Parathyroid adenoma (tissue), 2 donors: Measurements from ENCODE around the gene SSR4.

Experiments
- H2AFZ ChIP-seq: fragments of 300-600 bp; sonication (generic); one replicate; pipeline ENCODE4 v1.7.0; 2017; ENCODE audit warnings: antibody characterized with exemption, mild to moderate bottlenecking
- H3K27ac ChIP-seq: fragments of 300-600 bp; sonication (generic); one replicate; pipeline ENCODE4 v1.7.0; 2017
- H3K27me3 ChIP-seq: fragments of 300-600 bp; sonication (generic); one replicate; pipeline ENCODE4 v1.7.0; 2017; ENCODE audit warnings: low read length; ENCODE audit not compliant: control insufficient read depth, insufficient read depth
- H3K36me3 ChIP-seq: fragments of 300-600 bp; sonication (generic); one replicate; pipeline ENCODE4 v1.7.0; 2017; ENCODE audit warnings: low read length; ENCODE audit not compliant: control insufficient read depth, insufficient read depth
- H3K4me1 ChIP-seq: fragments of 300-600 bp; sonication (generic); one replicate; pipeline ENCODE4 v1.7.0; 2017; ENCODE audit warnings: control low read depth
- H3K4me2 ChIP-seq: fragments of 300-600 bp; sonication (generic); one replicate; pipeline ENCODE4 v1.7.0; 2017; ENCODE audit warnings: low read length
- H3K4me3 ChIP-seq: fragments of 300-600 bp; sonication (generic); one replicate; pipeline ENCODE4 v1.7.0; 2017; ENCODE audit warnings: low read depth, low read length
- H3K79me2 ChIP-seq: fragments of 300-600 bp; sonication (generic); one replicate; pipeline ENCODE4 v1.7.0; 2017; ENCODE audit warnings: control low read depth
- H3K9ac ChIP-seq: fragments of 300-600 bp; sonication (generic); one replicate; pipeline ENCODE4 v1.7.0; 2017; ENCODE audit warnings: mild to moderate bottlenecking
- H3K9me3 ChIP-seq: fragments of 300-600 bp; sonication (generic); one replicate; pipeline ENCODE4 v1.7.0; 2017; ENCODE audit warnings: low read length; ENCODE audit not compliant: control insufficient read depth
- TF ChIP-seq, protein P1 (sequence below): fragments of 300-600 bp; sonication (generic); IDR thresholded peaks from one replicate; pipeline ENCODE4 v1.7.0; 2017; ENCODE audit warnings: antibody characterized with exemption, mild to moderate bottlenecking
- donor health status: primary hyperparathyroidism.

SSR4 gene

DNA sequence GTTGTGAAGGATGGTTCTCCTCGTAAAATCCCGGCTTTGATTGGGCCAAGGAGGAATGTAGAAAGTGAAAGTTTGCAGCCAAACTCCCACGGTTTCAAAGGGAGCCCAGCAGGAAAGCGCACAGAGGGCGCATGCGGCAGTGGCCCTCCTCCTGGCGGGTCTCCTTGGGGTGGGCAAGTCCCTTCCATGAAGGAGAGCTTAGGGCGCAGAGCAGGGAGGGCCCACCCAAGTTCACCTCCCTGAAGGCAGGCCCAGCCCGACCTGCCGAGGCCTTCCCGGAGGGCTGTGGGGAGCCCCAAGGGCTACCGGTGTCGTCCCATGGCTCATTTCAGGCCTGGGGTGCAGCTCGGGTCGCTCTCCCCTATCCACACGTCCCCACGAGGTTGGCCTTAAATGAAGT lies 33.8 kb downstream of the SSR4 start:
- H3K27me3 ChIP-seq, result no peaks in the 10 kb centered on the region
- no peak overlapping the region for H3K27ac ChIP-seq
- H3K9me3 ChIP-seq, result no peaks in the 10 kb centered on the region
- H3K4me2 ChIP-seq, result no peak overlapping the region
- H3K36me3 ChIP-seq, result no peaks in the 10 kb centered on the region
- peak overlapping the region; percentile 5 for H3K4me3 ChIP-seq
- H3K9ac ChIP-seq, result no peak overlapping the region
- H3K4me1 ChIP-seq, result no peaks in the 10 kb centered on the region
- TF ChIP-seq, protein P1, sequence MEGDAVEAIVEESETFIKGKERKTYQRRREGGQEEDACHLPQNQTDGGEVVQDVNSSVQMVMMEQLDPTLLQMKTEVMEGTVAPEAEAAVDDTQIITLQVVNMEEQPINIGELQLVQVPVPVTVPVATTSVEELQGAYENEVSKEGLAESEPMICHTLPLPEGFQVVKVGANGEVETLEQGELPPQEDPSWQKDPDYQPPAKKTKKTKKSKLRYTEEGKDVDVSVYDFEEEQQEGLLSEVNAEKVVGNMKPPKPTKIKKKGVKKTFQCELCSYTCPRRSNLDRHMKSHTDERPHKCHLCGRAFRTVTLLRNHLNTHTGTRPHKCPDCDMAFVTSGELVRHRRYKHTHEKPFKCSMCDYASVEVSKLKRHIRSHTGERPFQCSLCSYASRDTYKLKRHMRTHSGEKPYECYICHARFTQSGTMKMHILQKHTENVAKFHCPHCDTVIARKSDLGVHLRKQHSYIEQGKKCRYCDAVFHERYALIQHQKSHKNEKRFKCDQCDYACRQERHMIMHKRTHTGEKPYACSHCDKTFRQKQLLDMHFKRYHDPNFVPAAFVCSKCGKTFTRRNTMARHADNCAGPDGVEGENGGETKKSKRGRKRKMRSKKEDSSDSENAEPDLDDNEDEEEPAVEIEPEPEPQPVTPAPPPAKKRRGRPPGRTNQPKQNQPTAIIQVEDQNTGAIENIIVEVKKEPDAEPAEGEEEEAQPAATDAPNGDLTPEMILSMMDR, result no peak
- no peak overlapping the region for H2AFZ ChIP-seq
- no peaks in the 10 kb centered on the region for H3K79me2 ChIP-seq

DNA sequence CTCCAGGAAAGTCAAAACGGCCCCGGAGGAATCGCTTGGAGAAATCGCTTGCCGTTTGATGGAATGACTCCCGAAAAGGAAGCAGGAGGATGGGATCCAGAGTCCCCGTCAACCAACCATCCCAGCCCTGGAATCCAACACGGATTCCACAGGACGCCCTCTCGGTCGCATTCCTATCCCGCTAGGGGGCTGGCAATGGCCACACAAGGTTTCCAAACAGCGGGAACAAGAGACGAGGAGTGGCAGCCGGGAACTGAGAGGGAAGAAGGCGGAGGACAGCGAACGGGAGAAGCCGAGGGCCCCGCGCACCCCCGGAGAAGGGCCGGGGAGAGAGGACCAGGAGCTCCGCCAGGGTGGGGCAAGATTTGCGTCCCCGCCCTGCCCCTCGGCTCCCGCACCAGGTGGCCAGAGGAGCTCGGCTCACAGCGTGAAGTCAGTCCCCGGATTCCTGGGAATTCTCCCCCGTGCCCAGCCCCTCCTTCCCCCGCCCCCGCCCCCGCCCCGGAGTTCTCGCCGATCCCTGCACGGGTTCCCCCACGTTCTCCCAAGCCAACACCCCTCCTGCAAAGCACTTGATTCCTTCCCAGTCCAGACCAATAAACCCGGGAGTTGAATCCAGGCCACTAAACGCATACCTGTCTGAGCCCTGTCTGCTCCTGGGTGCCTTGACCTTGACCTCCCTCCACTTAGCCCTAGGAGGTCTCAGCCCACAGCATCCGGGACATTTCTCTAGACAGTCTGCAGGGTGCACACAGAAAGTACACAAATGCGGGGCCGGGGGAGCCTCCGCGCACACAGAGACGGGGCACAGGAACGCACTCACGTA lies 34.5 kb downstream of the SSR4 start:
- Histone ChIP-seq H2AFZ (peak overlapping the region; percentile 56), H3K27me3 (no peaks in the 10 kb centered on the region), H3K27ac (no peak overlapping the region), H3K4me3 (peak overlapping the region; percentile 5), H3K36me3 (no peaks in the 10 kb centered on the region), H3K79me2 (no peaks in the 10 kb centered on the region), H3K9ac (no peak overlapping the region), H3K4me1 (no peaks in the 10 kb centered on the region), H3K4me2 (peak overlapping the region; percentile 53), H3K9me3 (no peaks in the 10 kb centered on the region)
- TF ChIP-seq, protein P1, result no peak

DNA sequence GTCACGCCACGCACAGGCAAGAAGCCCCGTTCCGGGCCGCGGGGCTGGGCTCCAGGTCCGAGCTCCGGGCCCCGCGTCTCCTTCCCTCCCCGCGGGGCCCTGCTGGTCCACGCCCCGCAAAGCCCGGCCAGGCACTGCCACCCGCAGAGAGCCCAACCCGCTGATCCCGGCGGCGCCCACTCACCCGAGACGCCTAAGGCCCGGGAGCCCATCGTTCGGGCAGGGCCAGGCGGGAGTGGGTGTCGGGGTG lies 35.0 kb downstream of the SSR4 start:
- no peaks in the 10 kb centered on the region for H3K9me3 ChIP-seq
- H3K4me3 ChIP-seq, result no peak overlapping the region
- no peaks in the 10 kb centered on the region for H3K36me3 ChIP-seq
- no peaks in the 10 kb centered on the region for H3K79me2 ChIP-seq
- no peak overlapping the region for H3K27ac ChIP-seq
- H3K9ac ChIP-seq, result no peak overlapping the region
- no peaks in the 10 kb centered on the region for H3K4me1 ChIP-seq
- H3K27me3 ChIP-seq, result no peaks in the 10 kb centered on the region
- TF ChIP-seq, protein P1, result no peak
- peak overlapping the region; percentile 53 for H3K4me2 ChIP-seq
- peak overlapping the region; percentile 56 for H2AFZ ChIP-seq

DNA sequence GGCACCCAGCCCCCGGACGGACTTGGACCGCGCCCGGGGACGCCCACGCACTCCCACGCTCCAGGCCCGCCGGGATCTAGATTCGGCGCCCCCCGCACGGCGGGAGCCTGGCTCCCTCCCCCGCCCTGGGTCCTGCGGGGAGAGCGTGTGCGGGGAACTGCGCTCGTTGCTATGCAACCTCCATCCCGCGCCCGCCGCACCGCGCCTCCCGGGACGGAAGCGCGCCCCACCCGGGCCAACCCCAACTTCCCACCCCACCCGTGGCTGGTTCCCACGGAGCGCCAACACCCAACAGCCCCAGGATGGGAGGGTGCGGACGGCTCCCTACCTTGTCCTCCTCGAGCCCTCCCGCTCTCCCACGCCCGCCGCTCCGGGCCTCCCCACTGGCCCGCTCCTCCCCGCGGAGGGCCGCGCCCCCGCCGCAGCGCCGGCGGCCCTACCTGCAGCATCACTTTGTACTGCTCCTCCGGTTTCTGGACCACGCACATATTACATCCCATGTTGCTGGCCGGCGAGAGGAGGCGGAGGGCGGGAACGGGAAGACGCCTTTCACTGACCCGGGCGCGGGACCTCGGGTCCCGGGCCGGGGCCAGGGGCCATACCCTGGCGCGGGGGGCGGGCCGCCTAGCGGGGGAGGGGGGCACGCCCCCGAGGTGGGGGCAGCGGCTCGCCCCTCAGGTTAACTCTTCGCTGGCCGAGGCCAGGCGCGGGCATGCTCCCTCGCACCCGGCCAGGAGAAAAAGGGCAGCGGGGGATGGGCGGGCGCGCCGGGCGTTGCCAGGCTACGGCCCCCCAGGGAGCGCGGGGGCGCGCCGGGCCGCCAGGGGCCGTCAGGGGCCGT lies 35.6 kb downstream of the SSR4 start, which contains the start of gene PDZD4:
Gene PDZD4 (minus strand): TSS at position 746 of the 841 bp plus-strand sequence. CDS start 246 bp downstream, at position 500.
- TF ChIP-seq, protein P1, result no peak
- H3K27me3 ChIP-seq, result no peaks in the 10 kb centered on the region
- H3K9ac ChIP-seq, result no peak within 1 kb of the TSS
- no peaks in the 10 kb centered on the region for H3K4me1 ChIP-seq
- H3K36me3 ChIP-seq, result no peaks in the 10 kb centered on the region
- no peaks in the 10 kb centered on the region for H3K9me3 ChIP-seq
- peak within 1 kb of the TSS; percentile 53 for H3K4me2 ChIP-seq
- H3K27ac ChIP-seq, result no peak within 1 kb of the TSS
- H2AFZ ChIP-seq, result peak within 1 kb of the TSS; percentile 60
- H3K4me3 ChIP-seq, result no peak within 1 kb of the TSS
- H3K79me2 ChIP-seq, result no peaks in the 10 kb centered on the region
